Mucosa of stomach (tissue), 1 donor: ENCODE results near the gene CHRNA4.

Source experiments
- H3K27me3 ChIP-seq: one replicate; pipeline ENCODE4 v1.7.0; 2013; ENCODE audit warnings: mild to moderate bottlenecking, low read length; ENCODE audit not compliant: control insufficient read depth, insufficient read depth
- H3K36me3 ChIP-seq: one replicate; pipeline ENCODE4 v1.7.0; 2013; ENCODE audit warnings: low read length; ENCODE audit not compliant: control insufficient read depth, insufficient read depth
- H3K4me1 ChIP-seq: one replicate; pipeline ENCODE4 v1.7.0; 2013; ENCODE audit warnings: mild to moderate bottlenecking, low read length; ENCODE audit not compliant: control insufficient read depth, insufficient read depth
- H3K4me3 ChIP-seq: one replicate; pipeline ENCODE4 v1.7.0; 2013; ENCODE audit warnings: low read length
- H3K9ac ChIP-seq: one replicate; pipeline ENCODE4 v1.7.0; 2013; ENCODE audit warnings: mild to moderate bottlenecking, low read length, moderate library complexity
- H3K9me3 ChIP-seq: one replicate; pipeline ENCODE4 v1.7.0; 2013; ENCODE audit warnings: mild to moderate bottlenecking, low read length, moderate library complexity; ENCODE audit not compliant: control insufficient read depth
- donor health status: Pancreatic carcinoma.

CHRNA4 gene

GRCh38 chr20:63364801-63365585 lies 3.8 kb upstream of the CHRNA4 start:
- Histone ChIP-seq H3K4me1 (no peaks in the 10 kb centered on the region), H3K9me3 (no peaks in the 10 kb centered on the region), H3K36me3 (no peaks in the 10 kb centered on the region), H3K9ac (no peak overlapping the region), H3K27me3 (peaks cover 41% of the 10 kb centered on the region), H3K4me3 (no peak overlapping the region)

DNA sequence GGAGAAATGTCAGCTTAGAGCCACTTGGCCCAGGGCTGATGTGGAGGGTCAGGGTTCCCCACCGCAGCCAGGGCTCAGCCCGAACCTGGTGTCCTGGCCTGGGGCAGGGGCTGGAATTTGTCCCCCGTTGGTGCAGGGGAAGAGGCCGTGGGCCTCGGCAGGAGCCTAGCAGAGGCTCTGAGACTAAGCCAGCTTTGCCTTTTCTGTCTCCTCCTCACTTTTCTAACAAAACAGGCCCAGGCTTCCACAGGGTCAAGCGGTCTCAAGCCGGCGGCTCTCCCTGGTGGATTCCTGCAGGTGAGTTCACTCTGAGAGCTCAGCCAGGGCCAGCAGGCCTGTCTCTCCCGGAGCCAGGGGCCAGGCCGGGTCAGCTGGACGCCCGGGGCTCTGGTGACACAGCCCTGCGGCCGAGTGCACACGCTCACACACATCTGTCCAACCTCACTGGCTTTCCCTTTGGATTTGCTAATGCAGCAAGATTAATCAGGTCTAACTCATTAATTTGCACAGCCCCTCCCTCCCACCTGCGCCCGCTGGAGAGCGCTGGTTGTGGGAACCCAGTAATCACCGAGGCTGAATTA lies 2.9 kb upstream of the CHRNA4 start:
- no peak overlapping the region for H3K4me3 ChIP-seq
- H3K27me3 ChIP-seq = peaks cover 49% of the 10 kb centered on the region
- no peak overlapping the region for H3K9ac ChIP-seq
- H3K36me3 ChIP-seq = no peaks in the 10 kb centered on the region
- no peaks in the 10 kb centered on the region for H3K4me1 ChIP-seq
- H3K9me3 ChIP-seq = no peaks in the 10 kb centered on the region

DNA sequence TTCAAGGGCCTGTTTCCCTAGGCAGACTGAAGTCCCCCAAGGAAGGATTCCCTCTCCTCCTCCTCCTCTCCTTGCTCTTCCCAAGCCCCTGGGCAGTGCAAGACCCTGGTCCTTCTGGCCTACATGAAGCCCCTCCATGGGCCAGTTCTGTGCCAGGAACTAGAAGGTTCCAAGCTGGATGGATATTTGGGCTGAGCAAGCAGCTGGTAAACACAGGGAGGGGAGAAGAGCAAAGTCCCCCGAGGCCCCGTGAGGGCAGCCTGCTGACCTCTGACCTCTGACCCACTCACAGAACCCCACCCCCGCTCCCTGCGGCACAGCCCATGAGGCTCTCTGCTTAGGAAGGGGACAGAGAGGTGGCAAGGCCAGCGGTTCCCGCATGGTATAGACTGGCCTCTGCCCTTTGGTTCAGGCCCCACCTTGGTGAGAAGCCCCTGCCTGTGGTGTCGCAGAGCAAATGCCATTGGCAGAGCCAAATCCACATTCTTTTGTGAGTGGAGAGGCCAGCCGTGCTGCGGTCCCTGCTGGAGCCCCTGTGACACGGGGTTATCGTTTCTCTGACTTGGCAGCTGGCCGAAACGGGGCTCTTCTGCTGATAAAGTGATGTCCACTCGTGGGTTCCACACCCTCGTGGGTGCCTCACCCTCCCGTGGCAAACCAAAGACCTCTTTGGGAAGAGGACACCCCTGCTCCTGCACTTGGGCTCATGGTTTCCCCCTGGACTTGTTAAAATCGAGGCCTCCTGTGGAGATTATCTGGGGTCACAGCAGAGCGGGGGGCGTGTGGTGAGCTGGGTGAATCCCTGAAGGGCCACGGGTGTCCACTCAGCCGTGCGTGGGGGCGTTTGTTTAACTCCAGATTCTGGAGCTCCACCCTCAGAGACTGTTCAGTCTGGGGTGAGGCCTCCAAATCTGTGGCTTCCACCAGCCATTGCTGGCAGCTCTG lies 2.1 kb upstream of the CHRNA4 start:
- H3K4me3 ChIP-seq = no peak overlapping the region

DNA sequence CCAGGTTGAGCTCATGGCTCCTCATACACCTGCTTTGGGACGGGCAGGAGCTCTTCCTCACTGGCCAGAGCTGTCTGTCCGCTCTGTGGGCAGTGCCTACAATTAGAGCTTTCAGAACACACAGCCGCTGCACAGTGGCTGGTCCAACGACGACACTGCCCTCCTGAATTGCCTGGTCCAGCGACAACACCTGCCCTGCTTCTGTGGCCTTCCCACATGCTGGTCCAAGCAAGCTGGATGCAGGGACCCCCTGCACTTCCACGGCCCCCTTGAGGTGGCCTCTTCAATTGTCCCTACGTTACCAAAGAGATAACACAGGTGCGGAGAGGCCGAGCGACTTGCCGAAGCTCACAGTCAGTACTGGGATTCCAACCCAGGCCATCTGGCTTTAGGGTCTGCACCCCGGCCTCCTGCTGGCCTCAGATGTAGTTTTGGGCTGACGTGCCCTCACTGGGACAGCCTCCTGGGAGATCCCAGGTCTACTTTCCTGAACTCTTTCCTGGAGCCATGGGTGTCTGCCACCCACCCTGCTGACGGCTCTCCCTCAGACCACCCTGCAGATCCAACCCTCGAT lies 1.4 kb upstream of the CHRNA4 start:
- H3K4me3 ChIP-seq = no peak overlapping the region

More for the DNA sequence above, 2.1 kb upstream of the CHRNA4 start:
- no peaks in the 10 kb centered on the region for H3K36me3 ChIP-seq
- H3K9ac ChIP-seq = no peak overlapping the region
- no peaks in the 10 kb centered on the region for H3K4me1 ChIP-seq
- no peaks in the 10 kb centered on the region for H3K9me3 ChIP-seq
- H3K27me3 ChIP-seq = peaks cover 52% of the 10 kb centered on the region

GRCh38 chr20:63361519-63362435 lies 628 bp upstream of the CHRNA4 start:
- Histone ChIP-seq H3K36me3 (no peaks in the 10 kb centered on the region), H3K9me3 (no peaks in the 10 kb centered on the region), H3K9ac (no peak overlapping the region), H3K27me3 (peaks cover 55% of the 10 kb centered on the region), H3K4me1 (no peaks in the 10 kb centered on the region), H3K4me3 (no peak overlapping the region)

More for the DNA sequence above, 1.4 kb upstream of the CHRNA4 start:
- no peak overlapping the region for H3K9ac ChIP-seq
- H3K4me1 ChIP-seq = no peaks in the 10 kb centered on the region
- no peaks in the 10 kb centered on the region for H3K36me3 ChIP-seq
- no peaks in the 10 kb centered on the region for H3K9me3 ChIP-seq
- H3K27me3 ChIP-seq = peaks cover 55% of the 10 kb centered on the region

DNA sequence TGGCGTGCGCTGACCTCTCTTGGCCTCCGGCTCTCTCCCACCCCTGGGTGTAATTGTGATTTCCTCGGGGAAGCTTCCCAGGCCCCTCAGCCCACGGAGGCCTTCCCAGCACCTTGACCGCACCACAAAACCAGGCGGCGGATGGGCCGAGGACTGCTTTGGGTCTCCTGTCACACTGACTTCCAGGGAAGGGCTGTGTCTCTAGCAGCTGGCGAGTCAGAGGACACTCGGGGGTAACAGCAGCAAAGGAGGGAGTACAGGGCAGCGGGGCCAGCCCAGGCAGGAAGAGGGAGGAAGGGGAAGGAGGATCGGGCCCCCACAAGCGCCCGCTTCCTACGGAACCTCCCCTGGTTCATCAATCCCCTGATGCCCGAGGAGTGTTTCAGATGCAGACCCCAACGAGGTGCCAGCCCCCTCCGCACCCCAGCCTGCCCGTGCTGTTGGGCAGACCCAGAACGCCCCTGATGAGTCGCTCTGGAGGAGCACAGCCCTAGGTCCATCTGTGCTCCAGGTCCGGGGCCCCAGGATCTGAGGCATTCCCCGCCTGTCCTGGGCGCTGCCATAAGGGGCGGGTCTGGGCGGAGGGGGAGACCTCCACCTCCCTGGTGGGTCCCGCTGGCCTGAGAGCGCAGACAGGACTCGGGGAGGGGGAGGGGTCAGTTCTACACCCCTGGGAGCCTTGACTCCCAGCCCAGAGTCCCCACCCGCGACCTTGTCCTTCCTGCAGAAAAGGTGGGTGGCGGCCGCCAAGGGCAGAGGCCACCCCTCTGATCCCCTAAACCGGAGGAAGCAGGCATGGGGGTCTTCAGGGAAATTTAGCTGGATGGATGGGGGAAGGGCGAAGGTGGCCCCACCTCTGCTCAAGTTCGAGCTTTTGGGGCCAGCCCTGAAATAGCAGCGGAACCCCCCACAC lies 956 bp downstream of the CHRNA4 start:
- no peak overlapping the region for H3K9ac ChIP-seq
- H3K4me3 ChIP-seq = no peak overlapping the region

DNA sequence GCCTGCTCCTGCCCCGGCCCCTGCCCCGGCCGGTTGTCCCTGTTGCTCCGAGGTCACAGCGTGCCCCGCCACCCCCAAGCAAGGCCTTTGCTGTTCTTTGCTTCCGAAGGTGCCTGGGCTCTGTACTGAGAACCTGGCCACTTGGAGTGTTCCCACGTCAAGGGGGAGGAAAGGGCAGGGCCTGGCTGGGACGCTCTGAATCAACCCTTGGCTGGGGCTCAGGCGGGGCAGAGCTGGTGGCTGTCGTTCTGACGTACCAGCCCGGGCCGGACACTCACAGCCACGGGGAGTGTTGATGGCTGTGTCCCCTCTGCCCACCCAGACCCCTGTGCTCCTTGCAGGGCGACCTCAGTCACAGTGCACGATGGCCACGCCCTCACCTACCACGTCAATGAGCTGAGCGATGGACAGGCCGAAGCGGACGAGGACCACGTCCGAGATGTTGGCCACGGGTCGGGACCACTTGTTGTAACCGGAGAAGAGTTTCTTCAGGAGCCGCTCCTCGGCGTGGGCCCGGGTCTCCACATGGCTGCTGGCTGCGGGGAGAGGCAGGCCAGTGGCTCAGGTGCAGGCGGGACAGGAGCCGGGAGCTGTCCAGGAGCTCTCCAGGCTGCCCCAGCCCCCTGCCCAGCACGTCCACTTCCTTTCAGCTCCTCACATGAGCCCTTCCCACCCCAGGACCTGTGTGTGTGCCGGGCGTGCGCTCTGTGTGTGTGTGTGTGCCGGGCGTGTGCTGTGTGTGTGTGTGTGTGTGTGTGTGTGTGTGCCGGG lies 1.8 kb downstream of the CHRNA4 start:
- Histone ChIP-seq H3K9me3 (no peaks in the 10 kb centered on the region), H3K4me3 (no peak overlapping the region), H3K36me3 (no peaks in the 10 kb centered on the region), H3K27me3 (peaks cover 50% of the 10 kb centered on the region), H3K4me1 (no peaks in the 10 kb centered on the region), H3K9ac (no peak overlapping the region)

More for the DNA sequence above, 956 bp downstream of the CHRNA4 start:
- no peaks in the 10 kb centered on the region for H3K36me3 ChIP-seq
- H3K4me1 ChIP-seq = no peaks in the 10 kb centered on the region
- H3K9me3 ChIP-seq = no peaks in the 10 kb centered on the region
- peaks cover 50% of the 10 kb centered on the region for H3K27me3 ChIP-seq

DNA sequence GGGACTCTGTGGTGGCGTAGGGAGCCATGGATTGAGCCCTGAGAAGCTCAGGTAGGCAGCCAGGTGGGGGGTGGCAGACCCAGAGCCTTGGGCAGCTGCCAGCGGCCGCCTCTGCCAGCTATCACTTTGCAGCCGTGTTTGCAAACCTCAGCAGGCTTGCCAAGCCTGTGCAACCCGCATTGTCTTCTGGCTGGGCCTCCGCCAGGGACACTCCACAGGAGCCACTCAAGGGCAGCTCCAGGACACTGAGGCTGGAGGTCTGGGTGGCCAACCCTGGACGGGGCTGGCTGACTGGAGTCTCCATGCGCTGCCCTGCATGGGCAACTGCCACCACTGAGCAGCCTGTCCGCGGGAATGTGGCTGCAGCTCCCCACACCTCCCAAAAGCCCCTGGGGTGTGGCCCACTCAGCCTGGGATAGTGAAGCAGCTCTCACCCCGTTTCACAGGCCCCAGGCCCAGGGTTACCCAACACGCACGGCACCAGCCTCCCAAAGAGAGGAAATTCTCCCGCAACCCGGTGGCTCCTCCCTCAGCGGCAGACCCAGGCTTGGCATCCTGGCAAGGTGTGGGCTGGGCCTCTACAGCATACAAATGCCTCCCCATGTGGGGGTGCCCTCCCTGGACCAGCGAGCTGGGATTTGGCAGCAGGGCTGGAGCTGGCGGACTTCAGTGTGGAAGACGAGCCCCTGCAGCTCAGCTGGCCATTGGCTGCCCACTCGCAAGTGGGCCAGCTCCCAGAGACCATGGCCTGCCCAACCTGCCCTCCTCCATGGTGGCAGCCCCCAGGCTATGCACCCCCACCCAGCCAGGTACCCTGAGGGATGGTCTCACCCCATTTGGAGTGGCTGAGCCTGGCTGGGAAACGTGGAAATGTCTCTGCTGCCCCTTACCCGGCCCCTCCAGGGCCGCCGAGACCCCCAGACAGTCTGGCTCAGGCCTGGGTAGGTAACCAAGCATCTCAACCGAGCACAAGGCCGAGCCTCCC lies 2.9 kb downstream of the CHRNA4 start:
- Histone ChIP-seq H3K9ac (no peak overlapping the region), H3K4me3 (no peak overlapping the region), H3K9me3 (no peaks in the 10 kb centered on the region), H3K36me3 (no peaks in the 10 kb centered on the region), H3K4me1 (no peaks in the 10 kb centered on the region), H3K27me3 (peaks cover 43% of the 10 kb centered on the region)
